HepG2 (cell line): ENCODE measurements around the gene AHRR. TPM values are rescaled to one million over a fixed set of nuclear protein-coding genes. Genes with fewer than 3 reads are reported as not detected.

ENCODE experiments used
- ATAC-seq: fragments of 200-7000 bp; cut with Tn5 transposase; 3 replicates; pipeline ENCODE4 v1.9.1; 2020; ENCODE audit warnings: mild to moderate bottlenecking, moderate library complexity
- BruUV-seq: library from RNA; stranded (reverse); fragments of 400-500 nt; replicated peaks from 2 replicates; lab custom pipeline; 2021; lab: Mats Ljungman, UMichigan
- CTCF ChIA-PET: fragments of 300-600 bp; formaldehyde crosslinking; extraction: SDS; loops from one replicate; lab custom pipeline; 2021; ENCODE audit warnings: low total read pairs, inconsistent platforms, low intra/inter-chr PET ratio; lab: Yijun Ruan, JAX
- POLR2A ChIA-PET: fragments of 350-600 bp; sonication (Branson Sonifier 250); formaldehyde crosslinking; loops from one replicate; lab custom pipeline; 2020; ENCODE audit warnings: antibody characterized with exemption, inconsistent platforms; lab: Yijun Ruan, JAX
- DNase-seq: peaks from one replicate; pipeline ENCODE4 v3.0.0-alpha.2; 2015; ENCODE audit warnings: low spot score
- FAIRE-seq: peaks from 3 replicates; lab custom pipeline; 2011; peaks lifted over from hg19 to GRCh38; lab: Jason Lieb, UNC
- H2AFZ ChIP-seq: one replicate; pipeline ENCODE4 v1.6.1; 2011; ENCODE audit warnings: low read length, inconsistent platforms
- H3K27ac ChIP-seq: fragments of 300-600 bp; 3 replicates; pipeline ENCODE4 v1.8.0; 2011; ENCODE audit warnings: mixed run types, mild to moderate bottlenecking, mixed read lengths, low read length, inconsistent platforms; ENCODE audit not compliant: insufficient read depth; ENCODE audit errors: extremely low read length
- H3K27me3 ChIP-seq, 2 experiments: fragments of 200-600 bp in 1 of 2; 2 replicates in 1 of 2; 3 replicates in 1 of 2; pipeline versions ENCODE4 v1.6.0 to v1.8.0; 2011; ENCODE audit warnings: low read length in 2 of 2, mild to moderate bottlenecking in 2 of 2, moderate library complexity in 2 of 2, inconsistent platforms in 1 of 2; ENCODE audit not compliant: insufficient read depth in 2 of 2, control insufficient read depth in 1 of 2
- H3K36me3 ChIP-seq, 2 experiments: fragments of 200-600 bp in 1 of 2; replicated peaks in 1 of 2; 2 replicates in 1 of 2; 3 replicates in 1 of 2; pipeline versions ENCODE4 v1.5.1 to v1.8.0; 2011; ENCODE audit warnings: low read length in 2 of 2, inconsistent platforms in 1 of 2; ENCODE audit not compliant: insufficient read depth in 2 of 2, control insufficient read depth in 1 of 2
- H3K4me1 ChIP-seq: 2 replicates; pipeline ENCODE4 v1.5.1; 2012; ENCODE audit warnings: low read length, inconsistent platforms; ENCODE audit not compliant: insufficient read depth
- H3K4me2 ChIP-seq: 2 replicates; pipeline ENCODE4 v1.6.0; 2011; ENCODE audit warnings: low read depth, low read length, inconsistent platforms
- H3K4me3 ChIP-seq, 3 experiments: fragments of 200-600 bp in 1 of 3; sonication (generic), shearing (Covaris generic) in 1 of 3; replicated peaks in 1 of 3; 2 replicates each; pipeline ENCODE4 v1.5.1; 2011 to 2016; ENCODE audit warnings: low read length in 3 of 3, inconsistent platforms in 2 of 3, low read depth in 2 of 3, mild to moderate bottlenecking in 2 of 3, control low read depth in 1 of 3, mixed read lengths in 1 of 3; ENCODE audit not compliant: insufficient read depth in 1 of 3
- H3K79me2 ChIP-seq: one replicate; pipeline ENCODE4 v1.6.1; 2011; ENCODE audit warnings: low read length, inconsistent platforms; ENCODE audit not compliant: insufficient read depth
- H3K9ac ChIP-seq: 2 replicates; pipeline ENCODE4 v1.6.0; 2011; ENCODE audit warnings: mild to moderate bottlenecking, low read depth, low read length, inconsistent platforms; ENCODE audit not compliant: insufficient read depth
- H3K9me3 ChIP-seq: 2 replicates; pipeline ENCODE4 v1.5.1; 2012; ENCODE audit warnings: mild to moderate bottlenecking, low read length
- H4K20me1 ChIP-seq: 2 replicates; pipeline ENCODE4 v1.6.0; 2011; ENCODE audit warnings: inconsistent platforms, mild to moderate bottlenecking, low read length, moderate library complexity; ENCODE audit not compliant: insufficient read depth
- ATF7 ChIP-seq, 2 experiments: fragments of 450-650 bp in 1 of 2; sonication (generic) in 1 of 2; formaldehyde crosslinking in 1 of 2; IDR thresholded peaks; 2 replicates each; pipeline versions ENCODE4 v1.4.0 to v1.6.1; 2016 to 2020; ENCODE audit warnings: antibody characterized with exemption in 1 of 2, mild to moderate bottlenecking in 1 of 2, missing genetic modification reagents in 1 of 2
- MAFK ChIP-seq, 2 experiments: IDR thresholded peaks in 1 of 2; conservative IDR thresholded peaks in 1 of 2; 2 replicates each; pipeline ENCODE4 v1.6.1; 2011; ENCODE audit warnings: improper control_type of control experiment in 2 of 2, low read length in 2 of 2
- MIXL1 ChIP-seq: IDR thresholded peaks from 2 replicates; pipeline ENCODE4 v1.6.1; 2016
- MZF1 ChIP-seq: sonication (generic); formaldehyde crosslinking; IDR thresholded peaks from 2 replicates; pipeline ENCODE4 v1.8.1; 2023; ENCODE audit warnings: mild to moderate bottlenecking, missing genetic modification reagents, borderline replicate concordance
- RNF2 ChIP-seq: fragments of 450-650 bp; conservative IDR thresholded peaks from 2 replicates; pipeline ENCODE4 v1.6.1; 2016; ENCODE audit warnings: low read depth
- SOX13 ChIP-seq, 3 experiments: fragments of 450-650 bp in 1 of 3; sonication (generic) in 1 of 3; formaldehyde crosslinking in 1 of 3; IDR thresholded peaks in 2 of 3; conservative IDR thresholded peaks in 1 of 3; 2 replicates each; pipeline versions ENCODE4 v1.5.0 to v1.6.1; 2016 to 2020; ENCODE audit warnings: antibody characterized with exemption in 1 of 3, mild to moderate bottlenecking in 1 of 3, missing compliant biosample characterization in 1 of 3, missing genetic modification reagents in 1 of 3, moderate library complexity in 1 of 3
- ZBED4 ChIP-seq: sonication (generic); formaldehyde crosslinking; IDR thresholded peaks from 2 replicates; pipeline ENCODE4 v1.4.0; 2020; ENCODE audit warnings: missing genetic modification reagents, borderline replicate concordance
- ZKSCAN8 ChIP-seq: IDR thresholded peaks from 2 replicates; pipeline ENCODE4 v1.6.1; 2016; ENCODE audit warnings: borderline replicate concordance, missing genetic modification reagents, missing compliant biosample characterization
- ZNF326 ChIP-seq: sonication (generic); formaldehyde crosslinking; IDR thresholded peaks from 2 replicates; pipeline ENCODE4 v1.4.0; 2020; ENCODE audit warnings: missing genetic modification reagents, borderline replicate concordance
- ZNF558 ChIP-seq: sonication (generic); formaldehyde crosslinking; IDR thresholded peaks from 2 replicates; pipeline ENCODE4 v1.9.0; 2022; ENCODE audit warnings: mild to moderate bottlenecking, missing genetic modification reagents, borderline replicate concordance
- ZNF883 ChIP-seq: sonication (generic); formaldehyde crosslinking; IDR thresholded peaks from 2 replicates; pipeline ENCODE4 v1.5.1; 2020; ENCODE audit warnings: mild to moderate bottlenecking, missing genetic modification reagents; ENCODE audit errors: not compliant biosample characterization
- WGBS: methylation state at CpG from one replicate; pipeline ENCODE4 v1.1.6; 2017; ENCODE audit warnings: low lambda C conversion rate; 5-methylcytosine and 5-hydroxymethylcytosine counted together
- in situ Hi-C: cut with HindIII; loops from 2 replicates; pipeline ENCODE4 v1.10.0; 2017; ENCODE audit warnings: low pct_unique_long_range_greater_than_20kb; ENCODE audit not compliant: extremely low pct_ligation_motif_present
- intact Hi-C: fragments of 100-400 bp; cut with micrococcal nuclease; formaldehyde crosslinking; loops from one replicate; pipeline ENCODE4 v1.10.0; 2022; ENCODE audit not compliant: unreplicated experiment
- polyA plus RNA-seq, 8 experiments: library from polyadenylated mRNA; depleted of rRNA in 3 of 8; stranded (reverse) in 7 of 8; unstranded in 1 of 8; fragments of >200 nt; fragmentation: Illumina TruSeq in 4 of 8; extraction: Trizol in 4 of 8; gene quantifications; 2 replicates each; pipeline versions ENCODE4 v1.2.1 to v1.2.3, GENCODE V29; 2011 to 2016; ENCODE audit warnings: low read depth in 4 of 8, missing spikeins in 1 of 8, mixed read lengths in 1 of 8; ENCODE audit not compliant: insufficient read depth in 1 of 8
- total RNA-seq, 5 experiments: library from RNA; depleted of rRNA; stranded (reverse); fragments of >200 nt; fragmentation: Illumina TruSeq; extraction: Trizol; gene quantifications; 2 replicates each; pipeline ENCODE4 v1.2.3, GENCODE V29; 2016; ENCODE audit warnings: low read depth in 1 of 5
- TF ChIP-seq, protein P1 (sequence below): sonication (generic); formaldehyde crosslinking; IDR thresholded peaks from 2 replicates; pipeline ENCODE4 v1.4.0; 2020; ENCODE audit warnings: low read depth, missing genetic modification reagents
- TF ChIP-seq, protein P2 (sequence below): sonication (generic); formaldehyde crosslinking; conservative IDR thresholded peaks from 2 replicates; pipeline ENCODE4 v1.4.0; 2020; ENCODE audit warnings: missing genetic modification reagents

The AHRR gene
- total and polyA plus RNA-seq, 2 of the 13 experiments (the other 11 are each of a cell fraction or from before 2014, with no cell fraction given), result 0.28 to 0.35 TPM

- H3K4me2 ChIP-seq, result no peak overlapping the region
- no peaks in the 10 kb centered on the region for H3K79me2 ChIP-seq
- no peak overlapping the region for H3K4me3 ChIP-seq
- no peaks in the 10 kb centered on the region for H3K9me3 ChIP-seq
- BruUV-seq, result no TSS peak
- no peak overlapping the region for H3K9ac ChIP-seq
- ChIA-PET POLR2A (no interaction called here), CTCF (no interaction called here)
- H3K27me3 ChIP-seq, result no peaks in the 10 kb centered on the region
- no peak for TF ChIP-seq ZKSCAN8 (CRISPR knock-in tag)
- no peak for TF ChIP-seq MZF1 (CRISPR knock-in tag)
- TF ChIP-seq ATF7 (IDR thresholded peaks at IDR 0.05), result no peak
- no peak for TF ChIP-seq ATF7 (CRISPR knock-in tag; IDR thresholded peaks at IDR 0.05)
- TF ChIP-seq MIXL1 (CRISPR knock-in tag), result no peak
- no peak for TF ChIP-seq MAFK (conservative IDR thresholded peaks at IDR 0.05 in 1 of 2, IDR thresholded peaks at IDR 0.05 in 1 of 2; ENCODE audit: low read length in 2 of 2)
- no peak for TF ChIP-seq ZNF326
- no peak for TF ChIP-seq ZNF883
- TF ChIP-seq ZBED4 (CRISPR knock-in tag), result no peak
- TF ChIP-seq SOX13 (IDR thresholded peaks at IDR 0.05), result no peak
- TF ChIP-seq SOX13 (CRISPR knock-in tag; conservative IDR thresholded peaks at IDR 0.05 in 1 of 2, IDR thresholded peaks at IDR 0.05 in 1 of 2), result no peak
- TF ChIP-seq, protein P1, sequence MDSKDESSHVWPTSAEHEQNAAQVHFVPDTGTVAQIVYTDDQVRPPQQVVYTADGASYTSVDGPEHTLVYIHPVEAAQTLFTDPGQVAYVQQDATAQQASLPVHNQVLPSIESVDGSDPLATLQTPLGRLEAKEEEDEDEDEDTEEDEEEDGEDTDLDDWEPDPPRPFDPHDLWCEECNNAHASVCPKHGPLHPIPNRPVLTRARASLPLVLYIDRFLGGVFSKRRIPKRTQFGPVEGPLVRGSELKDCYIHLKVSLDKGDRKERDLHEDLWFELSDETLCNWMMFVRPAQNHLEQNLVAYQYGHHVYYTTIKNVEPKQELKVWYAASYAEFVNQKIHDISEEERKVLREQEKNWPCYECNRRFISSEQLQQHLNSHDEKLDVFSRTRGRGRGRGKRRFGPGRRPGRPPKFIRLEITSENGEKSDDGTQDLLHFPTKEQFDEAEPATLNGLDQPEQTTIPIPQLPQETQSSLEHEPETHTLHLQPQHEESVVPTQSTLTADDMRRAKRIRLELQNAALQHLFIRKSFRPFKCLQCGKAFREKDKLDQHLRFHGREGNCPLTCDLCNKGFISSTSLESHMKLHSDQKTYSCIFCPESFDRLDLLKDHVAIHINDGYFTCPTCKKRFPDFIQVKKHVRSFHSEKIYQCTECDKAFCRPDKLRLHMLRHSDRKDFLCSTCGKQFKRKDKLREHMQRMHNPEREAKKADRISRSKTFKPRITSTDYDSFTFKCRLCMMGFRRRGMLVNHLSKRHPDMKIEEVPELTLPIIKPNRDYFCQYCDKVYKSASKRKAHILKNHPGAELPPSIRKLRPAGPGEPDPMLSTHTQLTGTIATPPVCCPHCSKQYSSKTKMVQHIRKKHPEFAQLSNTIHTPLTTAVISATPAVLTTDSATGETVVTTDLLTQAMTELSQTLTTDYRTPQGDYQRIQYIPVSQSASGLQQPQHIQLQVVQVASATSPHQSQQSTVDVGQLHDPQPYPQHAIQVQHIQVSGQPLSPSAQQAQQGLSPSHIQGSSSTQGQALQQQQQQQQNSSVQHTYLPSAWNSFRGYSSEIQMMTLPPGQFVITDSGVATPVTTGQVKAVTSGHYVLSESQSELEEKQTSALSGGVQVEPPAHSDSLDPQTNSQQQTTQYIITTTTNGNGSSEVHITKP, result no peak
- TF ChIP-seq RNF2, result no peak
- TF ChIP-seq, protein P2, sequence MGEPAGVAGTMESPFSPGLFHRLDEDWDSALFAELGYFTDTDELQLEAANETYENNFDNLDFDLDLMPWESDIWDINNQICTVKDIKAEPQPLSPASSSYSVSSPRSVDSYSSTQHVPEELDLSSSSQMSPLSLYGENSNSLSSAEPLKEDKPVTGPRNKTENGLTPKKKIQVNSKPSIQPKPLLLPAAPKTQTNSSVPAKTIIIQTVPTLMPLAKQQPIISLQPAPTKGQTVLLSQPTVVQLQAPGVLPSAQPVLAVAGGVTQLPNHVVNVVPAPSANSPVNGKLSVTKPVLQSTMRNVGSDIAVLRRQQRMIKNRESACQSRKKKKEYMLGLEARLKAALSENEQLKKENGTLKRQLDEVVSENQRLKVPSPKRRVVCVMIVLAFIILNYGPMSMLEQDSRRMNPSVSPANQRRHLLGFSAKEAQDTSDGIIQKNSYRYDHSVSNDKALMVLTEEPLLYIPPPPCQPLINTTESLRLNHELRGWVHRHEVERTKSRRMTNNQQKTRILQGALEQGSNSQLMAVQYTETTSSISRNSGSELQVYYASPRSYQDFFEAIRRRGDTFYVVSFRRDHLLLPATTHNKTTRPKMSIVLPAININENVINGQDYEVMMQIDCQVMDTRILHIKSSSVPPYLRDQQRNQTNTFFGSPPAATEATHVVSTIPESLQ, result no peak
- TF ChIP-seq ZNF558 (CRISPR knock-in tag), result no peak
- in situ Hi-C loops (no loop called here), intact Hi-C loops (no loop called here)
- H3K4me1 ChIP-seq, result no peaks in the 10 kb centered on the region
- DNase-seq (no peak), FAIRE-seq (no peak), ATAC-seq (no peak)
- H3K27ac ChIP-seq, result no peak overlapping the region
- H4K20me1 ChIP-seq, result no peaks in the 10 kb centered on the region; the same call in 1 of the 2 replicates
- peaks cover 11 to 38% of the 10 kb centered on the region in 2 experiments; a peak in 4 of 5 replicates for H3K36me3 ChIP-seq
- WGBS, result 98% methylated on average over 6 of the region's 8 CpGs
- no peak overlapping the region for H2AFZ ChIP-seq
Measured at GRCh38 chr5:311963-312362, 9.6 kb upstream of the AHRR start.
